NCI-H1105 (cell line): Measurements from ENCODE around the gene KLK3.
"Not testable (repeated sequence)": the region's sequence is repeated elsewhere in the genome, so short reads cannot be mapped to it uniquely, and the experiment has no call there.

Source experiments
- DNase-seq: peaks from one replicate; lab custom pipeline; 2025; lab: John Stamatoyannopoulos, UW

KLK3 gene

DNA sequence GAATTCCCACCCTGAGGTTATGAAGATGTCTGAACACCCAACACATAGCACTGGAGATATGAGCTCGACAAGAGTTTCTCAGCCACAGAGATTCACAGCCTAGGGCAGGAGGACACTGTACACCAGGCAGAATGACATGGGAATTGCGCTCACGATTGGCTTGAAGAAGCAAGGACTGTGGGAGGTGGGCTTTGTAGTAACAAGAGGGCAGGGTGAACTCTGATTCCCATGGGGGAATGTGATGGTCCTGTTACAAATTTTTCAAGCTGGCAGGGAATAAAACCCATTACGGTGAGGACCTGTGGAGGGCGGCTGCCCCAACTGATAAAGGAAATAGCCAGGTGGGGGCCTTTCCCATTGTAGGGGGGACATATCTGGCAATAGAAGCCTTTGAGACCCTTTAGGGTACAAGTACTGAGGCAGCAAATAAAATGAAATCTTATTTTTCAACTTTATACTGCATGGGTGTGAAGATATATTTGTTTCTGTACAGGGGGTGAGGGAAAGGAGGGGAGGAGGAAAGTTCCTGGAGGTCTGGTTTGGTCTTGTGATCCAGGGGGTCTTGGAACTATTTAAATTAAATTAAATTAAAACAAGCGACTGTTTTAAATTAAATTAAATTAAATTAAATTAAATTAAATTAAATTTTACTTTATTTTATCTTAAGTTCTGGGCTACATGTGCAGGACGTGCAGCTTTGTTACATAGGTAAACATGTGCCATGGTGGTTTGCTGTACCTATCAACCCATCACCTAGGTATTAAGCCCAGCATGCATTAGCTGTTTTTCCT lies 7.0 kb downstream of the KLK3 start:
- no peak for DNase-seq

- no peak for DNase-seq
These were observed 14.8 kb downstream of the KLK3 start for GRCh38 chr19:50869479-50869878.

- no peak for DNase-seq
These were observed 15.8 kb downstream of the KLK3 start for GRCh38 chr19:50870417-50871089.

DNA sequence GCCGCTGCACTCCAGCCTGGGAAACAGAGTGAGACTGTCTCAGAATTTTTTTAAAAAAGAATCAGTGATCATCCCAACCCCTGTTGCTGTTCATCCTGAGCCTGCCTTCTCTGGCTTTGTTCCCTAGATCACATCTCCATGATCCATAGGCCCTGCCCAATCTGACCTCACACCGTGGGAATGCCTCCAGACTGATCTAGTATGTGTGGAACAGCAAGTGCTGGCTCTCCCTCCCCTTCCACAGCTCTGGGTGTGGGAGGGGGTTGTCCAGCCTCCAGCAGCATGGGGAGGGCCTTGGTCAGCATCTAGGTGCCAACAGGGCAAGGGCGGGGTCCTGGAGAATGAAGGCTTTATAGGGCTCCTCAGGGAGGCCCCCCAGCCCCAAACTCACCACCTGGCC lies 18.3 kb downstream of the KLK3 start, which contains the start of gene KLK2:
TSS of gene KLK2 (plus strand) at position 384 of the 400 bp plus-strand sequence. CDS start 35 bp downstream, outside the sequence.
- DNase-seq, result no peak

- DNase-seq, result no peak
These were observed 19.5 kb downstream of the KLK3 start for GRCh38 chr19:50874211-50874610.

DNA sequence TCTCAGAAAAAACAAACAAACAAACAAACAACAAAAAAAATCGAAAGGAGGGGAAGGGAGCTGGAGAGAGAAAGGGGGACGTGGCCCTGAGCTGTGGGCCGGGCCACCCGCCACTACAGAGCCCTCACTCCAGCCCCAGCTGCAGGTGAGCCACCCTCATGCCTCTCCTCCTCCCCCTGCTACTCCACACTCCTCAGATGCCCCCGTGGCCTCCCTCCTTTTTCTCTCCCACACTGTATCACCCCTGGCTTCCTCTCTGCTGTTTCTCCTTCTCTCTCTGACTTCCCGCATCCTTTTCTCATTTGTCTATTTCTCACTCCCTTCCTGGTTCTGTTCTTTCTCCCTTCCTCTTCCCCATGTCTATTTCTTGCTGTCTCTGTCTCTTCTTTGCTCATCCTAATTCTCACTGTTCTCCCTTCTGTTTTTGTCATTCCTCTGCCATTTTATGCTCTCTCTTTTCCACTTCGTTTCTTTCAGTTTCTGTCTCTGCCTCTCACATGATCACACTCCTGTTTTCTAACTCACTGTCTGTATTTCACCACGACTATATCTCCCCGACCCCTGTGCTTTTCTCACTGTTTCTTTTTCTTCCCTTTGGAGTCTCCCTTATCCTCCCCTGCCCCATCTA lies 21.2 kb downstream of the KLK3 start:
- no peak for DNase-seq

- no peak for DNase-seq
These were observed 21.7 kb downstream of the KLK3 start for GRCh38 chr19:50876456-50876855.

GRCh38 chr19:50877338-50877737 lies 22.6 kb downstream of the KLK3 start:
- DNase-seq, result no peak

DNA sequence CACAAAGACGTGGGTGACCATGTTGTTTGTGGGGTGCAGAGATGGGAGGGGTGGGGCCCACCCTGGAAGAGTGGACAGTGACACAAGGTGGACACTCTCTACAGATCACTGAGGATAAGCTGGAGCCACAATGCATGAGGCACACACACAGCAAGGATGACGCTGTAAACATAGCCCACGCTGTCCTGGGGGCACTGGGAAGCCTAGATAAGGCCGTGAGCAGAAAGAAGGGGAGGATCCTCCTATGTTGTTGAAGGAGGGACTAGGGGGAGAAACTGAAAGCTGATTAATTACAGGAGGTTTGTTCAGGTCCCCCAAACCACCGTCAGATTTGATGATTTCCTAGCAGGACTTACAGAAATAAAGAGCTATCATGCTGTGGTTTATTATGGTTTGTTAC lies 24.1 kb downstream of the KLK3 start:
- no peak for DNase-seq

GRCh38 chr19:50880241-50880640 lies 25.5 kb downstream of the KLK3 start:
- no peak for DNase-seq

- DNase-seq, result no peak
These were observed 27.5 kb downstream of the KLK3 start for GRCh38 chr19:50882188-50882587.

- no peak for DNase-seq
These were observed 34.9 kb downstream of the KLK3 start for GRCh38 chr19:50889638-50890037.

- DNase-seq, result no peak
These were observed 35.9 kb downstream of the KLK3 start for GRCh38 chr19:50890422-50891252.

DNA sequence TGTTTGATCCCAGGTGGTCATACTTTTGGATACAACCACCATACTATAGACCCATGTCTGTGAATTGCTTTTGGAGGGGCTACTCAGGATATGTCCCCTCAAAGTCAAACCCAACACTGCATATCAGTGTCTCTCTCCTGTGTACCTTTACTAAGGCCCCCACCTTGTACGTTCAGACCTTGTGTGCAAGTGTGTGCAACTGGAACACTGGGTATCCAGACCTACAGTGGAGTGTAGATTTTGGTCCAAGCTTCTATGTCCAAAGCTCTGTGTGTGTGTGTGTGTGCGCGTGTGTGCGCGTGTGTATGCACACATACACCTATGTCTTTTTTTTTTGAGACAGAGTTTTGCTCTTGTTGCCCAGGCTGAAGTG lies 36.5 kb downstream of the KLK3 start:
- no peak for DNase-seq

DNA sequence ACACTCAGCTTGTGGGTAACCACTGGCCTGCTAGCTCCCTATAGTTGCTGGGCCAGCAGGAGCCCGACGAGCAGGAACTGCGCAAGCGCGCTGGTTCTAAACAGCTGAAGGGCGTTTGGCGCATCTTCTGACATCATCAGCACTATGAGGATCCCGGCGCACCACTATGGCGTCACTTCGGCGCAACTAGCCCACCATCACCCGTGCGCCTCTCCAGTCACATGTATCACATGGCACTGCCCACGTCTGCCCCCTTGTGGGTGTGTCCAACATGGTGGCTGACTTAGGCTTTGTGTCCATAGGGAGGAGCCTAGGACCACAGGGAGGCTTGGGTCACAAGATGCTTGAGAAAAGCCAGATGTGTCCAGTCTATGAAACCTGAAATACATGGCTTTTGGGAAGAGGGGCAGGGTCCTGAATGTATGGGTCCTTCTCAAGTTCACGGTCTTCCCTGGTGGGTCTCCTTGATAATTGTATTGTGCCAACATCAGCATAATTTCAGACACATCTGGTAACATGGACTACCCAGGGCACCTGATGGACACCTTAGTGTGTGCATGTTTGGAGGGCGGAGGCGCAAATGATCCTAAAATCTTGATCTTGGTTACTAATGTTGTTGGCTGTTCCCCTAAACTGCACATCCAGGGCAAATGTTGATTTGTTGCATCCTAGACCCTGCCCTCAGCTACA lies 38.5 kb downstream of the KLK3 start:
- no peak for DNase-seq

DNA sequence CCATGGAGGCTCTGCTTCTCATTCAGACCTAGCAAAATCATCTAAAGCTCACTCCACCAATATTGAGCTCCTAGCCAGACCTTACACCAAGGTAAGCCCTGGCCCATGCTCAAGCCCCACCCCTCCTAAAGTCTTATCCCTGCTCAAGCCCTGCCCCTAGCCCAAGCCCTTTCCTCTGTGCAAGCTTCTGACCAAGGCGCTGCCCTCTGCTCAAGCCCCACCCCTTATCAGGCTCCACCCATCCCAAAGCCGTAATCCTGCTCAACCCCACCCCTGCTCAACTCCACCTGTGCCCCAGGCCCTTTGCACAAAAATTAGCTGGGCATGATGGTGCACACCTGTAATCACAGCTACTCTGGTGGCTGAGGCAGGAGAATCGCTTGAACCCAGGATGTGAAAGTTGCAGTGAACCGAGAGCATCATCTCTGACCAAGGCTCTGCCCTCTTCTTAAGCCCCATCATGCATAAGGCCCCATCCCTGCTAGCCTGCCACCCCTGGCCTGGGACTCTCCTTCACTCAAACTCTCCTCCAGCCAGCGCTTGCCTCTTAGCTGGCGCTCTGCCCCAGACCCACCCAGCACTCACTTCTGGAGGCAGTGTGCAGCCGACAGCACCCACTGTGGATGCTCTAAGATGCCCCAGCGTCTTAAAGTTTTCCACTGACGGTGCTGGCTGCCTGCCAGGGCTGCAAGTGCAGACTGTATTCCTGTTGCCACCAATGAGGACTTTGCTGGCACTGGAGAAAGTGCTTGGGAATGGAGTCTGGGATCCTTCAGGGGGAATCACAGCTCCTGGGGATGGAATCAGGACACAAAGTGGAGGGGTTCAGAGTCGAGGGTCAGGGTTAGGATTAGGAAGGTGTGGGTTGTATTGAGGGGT lies 40.0 kb downstream of the KLK3 start:
- no peak for DNase-seq

GRCh38 chr19:50896089-50896590 lies 41.4 kb downstream of the KLK3 start:
- not testable (repeated sequence) for DNase-seq

GRCh38 chr19:50896591-50897190 lies 42.0 kb downstream of the KLK3 start:
- no peak for DNase-seq

DNA sequence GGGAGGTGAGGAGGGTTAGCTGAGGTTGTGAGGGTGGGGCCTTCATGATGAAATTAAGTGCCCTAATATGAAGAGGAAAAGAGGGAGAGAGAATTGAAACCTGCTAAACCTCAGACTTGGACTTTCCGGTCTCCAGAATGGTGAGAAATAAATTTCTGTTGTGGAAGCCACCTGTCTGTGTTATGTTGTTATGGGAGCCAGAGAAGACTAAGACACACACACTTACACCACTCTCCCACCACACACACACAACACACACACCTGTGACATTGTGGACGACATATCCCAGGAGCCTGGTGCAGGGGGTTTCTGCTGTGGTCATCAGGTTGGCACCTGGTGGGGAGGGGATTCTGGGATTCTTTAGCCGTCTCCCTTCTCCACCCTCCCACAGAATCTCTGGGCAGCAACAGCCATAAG lies 42.5 kb downstream of the KLK3 start:
- no peak for DNase-seq

GRCh38 chr19:50897612-50898011 lies 42.9 kb downstream of the KLK3 start:
- no peak for DNase-seq
